ENCODE data around the gene EML5.
"Not testable (repeated sequence)": the region's sequence is repeated elsewhere in the genome, so short reads cannot be mapped to it uniquely, and the experiment has no call there.

Gene EML5

GRCh38 chr14:88802596-88802995 is 9.8 kb upstream of the EML5 start:
- DNase-seq (ENCODE audit: low read depth) = no peak

GRCh38 chr14:88799522-88799921 is 6.8 kb upstream of the EML5 start:
- no peak for DNase-seq (ENCODE audit: low read depth)

- DNase-seq (ENCODE audit: low read depth) = no peak
These were observed 5.4 kb upstream of the EML5 start for GRCh38 chr14:88798156-88798555.

- no peak for DNase-seq (ENCODE audit: low read depth)
These were observed 489 bp upstream of the EML5 start for GRCh38 chr14:88793259-88793625.

GRCh38 chr14:88791629-88792472 is 902 bp downstream of the EML5 start:
- DNase-seq (ENCODE audit: low read depth) = no peak

GRCh38 chr14:88791252-88791621 is 1.5 kb downstream of the EML5 start:
- DNase-seq (ENCODE audit: low read depth) = no peak

- DNase-seq (ENCODE audit: low read depth) = no peak
These were observed 2.1 kb downstream of the EML5 start for GRCh38 chr14:88790501-88791251.

- not testable (repeated sequence) for DNase-seq (ENCODE audit: low read depth)
These were observed 3.2 kb downstream of the EML5 start for GRCh38 chr14:88789573-88789972.

- DNase-seq (ENCODE audit: low read depth) = no peak
These were observed 6.0 kb downstream of the EML5 start for GRCh38 chr14:88786715-88787114.

GRCh38 chr14:88785911-88786310 is 6.8 kb downstream of the EML5 start:
- no peak for DNase-seq (ENCODE audit: low read depth)

GRCh38 chr14:88775532-88775931 is 17.2 kb downstream of the EML5 start:
- no peak for DNase-seq (ENCODE audit: low read depth)

GRCh38 chr14:88770736-88771135 is 22.0 kb downstream of the EML5 start:
- no peak for DNase-seq (ENCODE audit: low read depth)

GRCh38 chr14:88765130-88765529 is 27.6 kb downstream of the EML5 start:
- no peak for DNase-seq (ENCODE audit: low read depth)

- DNase-seq (ENCODE audit: low read depth) = no peak
These were observed 38.9 kb downstream of the EML5 start for GRCh38 chr14:88753873-88754272.

- DNase-seq (ENCODE audit: low read depth) = no peak
These were observed 41.8 kb downstream of the EML5 start for GRCh38 chr14:88750945-88751344.

- DNase-seq (ENCODE audit: low read depth) = no peak
These were observed 42.3 kb downstream of the EML5 start for GRCh38 chr14:88750413-88750812.

- no peak for DNase-seq (ENCODE audit: low read depth)
These were observed 43.6 kb downstream of the EML5 start for GRCh38 chr14:88749139-88749538.

- no peak for DNase-seq (ENCODE audit: low read depth)
These were observed 44.5 kb downstream of the EML5 start for GRCh38 chr14:88748288-88748687.

GRCh38 chr14:88746052-88746451 is 46.7 kb downstream of the EML5 start:
- no peak for DNase-seq (ENCODE audit: low read depth)

GRCh38 chr14:88737245-88737644 is 55.5 kb downstream of the EML5 start:
- DNase-seq (ENCODE audit: low read depth) = no peak

GRCh38 chr14:88733121-88733520 is 59.6 kb downstream of the EML5 start:
- no peak for DNase-seq (ENCODE audit: low read depth)

- no peak for DNase-seq (ENCODE audit: low read depth)
These were observed 63.6 kb downstream of the EML5 start for GRCh38 chr14:88729159-88729558.

- DNase-seq (ENCODE audit: low read depth) = no peak
These were observed 65.7 kb downstream of the EML5 start for GRCh38 chr14:88727057-88727456.

GRCh38 chr14:88710709-88711108 is 82.0 kb downstream of the EML5 start:
- DNase-seq (ENCODE audit: low read depth) = no peak
